HCT116 (cell line): Measurements from ENCODE around the gene ATP5F1D.

Experiments
- EZH2 ChIP-seq: fragments of 200-600 bp; sonication (generic); IDR thresholded peaks from 2 replicates; pipeline ENCODE4 v1.6.1; 2017; ENCODE audit warnings: antibody characterized with exemption, mixed run types
- POLR2A ChIP-seq: IDR thresholded peaks from 2 replicates; pipeline ENCODE4 v1.7.0; 2011; ENCODE audit warnings: borderline replicate concordance; ENCODE audit not compliant: insufficient read depth, insufficient read length; ENCODE audit errors: extremely low read depth
- POLR2AphosphoS5 ChIP-seq: IDR thresholded peaks from 2 replicates; pipeline ENCODE4 v1.6.1; 2011; ENCODE audit warnings: mild to moderate bottlenecking, low read depth, low read length, moderate library complexity
- SIN3A ChIP-seq: IDR thresholded peaks from 2 replicates; pipeline ENCODE4 v1.6.1; 2012; ENCODE audit warnings: low read depth
- SP1 ChIP-seq: IDR thresholded peaks from 2 replicates; pipeline ENCODE4 v1.6.1; 2012; ENCODE audit warnings: low read depth
- TCF7L2 ChIP-seq: IDR thresholded peaks from 2 replicates; pipeline ENCODE4 v1.7.0; 2011; ENCODE audit warnings: borderline replicate concordance, inconsistent platforms; ENCODE audit not compliant: insufficient read depth, insufficient read length; ENCODE audit errors: extremely low read depth
- YY1 ChIP-seq: IDR thresholded peaks from 2 replicates; pipeline ENCODE4 v1.6.1; 2011; ENCODE audit warnings: low read length, low read depth, moderate library complexity, mild to moderate bottlenecking; ENCODE audit not compliant: insufficient replicate concordance; ENCODE audit errors: extremely low read depth
- TF ChIP-seq, protein P1 (sequence below): IDR thresholded peaks from 2 replicates; pipeline ENCODE4 v1.6.1; 2011; ENCODE audit warnings: mild to moderate bottlenecking, low read length, moderate library complexity; ENCODE audit not compliant: insufficient replicate concordance; ENCODE audit errors: extremely low read depth
- TF ChIP-seq, protein P2 (sequence below), 3 experiments: fragments of 200-600 bp in 1 of 3; sonication (generic) in 1 of 3; IDR thresholded peaks in 2 of 3; conservative IDR thresholded peaks in 1 of 3; 2 replicates each; pipeline ENCODE4 v1.5.1; 2012 to 2017; ENCODE audit warnings: low read depth in 2 of 3, low read length in 2 of 3, antibody characterized with exemption in 1 of 3, borderline replicate concordance in 1 of 3, control low read depth in 1 of 3, mild to moderate bottlenecking in 1 of 3, mixed read lengths in 1 of 3, mixed run types in 1 of 3, moderate library complexity in 1 of 3; ENCODE audit not compliant: insufficient read depth in 1 of 3
- TF ChIP-seq, protein P3 (sequence below): IDR thresholded peaks from 2 replicates; pipeline ENCODE4 v1.6.1; 2012

DNA sequence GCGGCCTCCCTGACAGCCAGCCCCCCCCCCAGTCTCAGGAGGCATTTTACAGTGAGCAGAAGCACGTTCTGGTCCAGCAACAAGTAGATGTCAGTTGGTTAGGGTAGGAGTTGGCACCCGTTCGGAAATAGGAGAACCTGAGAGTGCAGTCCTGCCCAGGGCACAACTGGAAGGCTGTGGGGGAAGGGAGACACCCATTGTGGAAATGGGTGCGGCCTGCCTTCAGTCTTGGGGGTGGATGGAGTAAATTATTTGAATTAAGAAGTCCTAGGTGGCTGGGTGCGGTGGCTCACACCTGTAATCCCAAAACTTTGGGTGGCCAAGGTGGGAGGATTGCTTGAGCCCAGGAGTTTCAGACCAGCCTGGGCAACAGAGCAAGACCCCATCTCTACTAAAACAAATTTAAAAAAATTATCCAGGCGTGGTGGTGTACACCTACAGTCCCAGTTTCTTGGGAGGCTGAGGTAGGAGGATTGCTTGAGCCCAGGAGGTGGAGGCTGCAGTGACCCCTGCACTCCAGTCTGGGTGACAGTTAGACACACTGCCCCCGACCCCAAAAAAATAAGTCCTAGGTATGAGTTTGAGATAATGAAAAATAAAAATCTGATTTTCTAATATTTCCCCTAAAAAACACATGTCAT, 28.8 kb downstream of the ATP5F1D start:
- TF ChIP-seq POLR2AphosphoS5 (no peak), EZH2 (no peak), YY1 (no peak), POLR2A (no peak), TCF7L2 (no peak), SIN3A (no peak), SP1 (no peak)
- TF ChIP-seq, protein P1, sequence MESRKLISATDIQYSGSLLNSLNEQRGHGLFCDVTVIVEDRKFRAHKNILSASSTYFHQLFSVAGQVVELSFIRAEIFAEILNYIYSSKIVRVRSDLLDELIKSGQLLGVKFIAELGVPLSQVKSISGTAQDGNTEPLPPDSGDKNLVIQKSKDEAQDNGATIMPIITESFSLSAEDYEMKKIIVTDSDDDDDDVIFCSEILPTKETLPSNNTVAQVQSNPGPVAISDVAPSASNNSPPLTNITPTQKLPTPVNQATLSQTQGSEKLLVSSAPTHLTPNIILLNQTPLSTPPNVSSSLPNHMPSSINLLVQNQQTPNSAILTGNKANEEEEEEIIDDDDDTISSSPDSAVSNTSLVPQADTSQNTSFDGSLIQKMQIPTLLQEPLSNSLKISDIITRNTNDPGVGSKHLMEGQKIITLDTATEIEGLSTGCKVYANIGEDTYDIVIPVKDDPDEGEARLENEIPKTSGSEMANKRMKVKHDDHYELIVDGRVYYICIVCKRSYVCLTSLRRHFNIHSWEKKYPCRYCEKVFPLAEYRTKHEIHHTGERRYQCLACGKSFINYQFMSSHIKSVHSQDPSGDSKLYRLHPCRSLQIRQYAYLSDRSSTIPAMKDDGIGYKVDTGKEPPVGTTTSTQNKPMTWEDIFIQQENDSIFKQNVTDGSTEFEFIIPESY = no peak
- TF ChIP-seq, protein P2, sequence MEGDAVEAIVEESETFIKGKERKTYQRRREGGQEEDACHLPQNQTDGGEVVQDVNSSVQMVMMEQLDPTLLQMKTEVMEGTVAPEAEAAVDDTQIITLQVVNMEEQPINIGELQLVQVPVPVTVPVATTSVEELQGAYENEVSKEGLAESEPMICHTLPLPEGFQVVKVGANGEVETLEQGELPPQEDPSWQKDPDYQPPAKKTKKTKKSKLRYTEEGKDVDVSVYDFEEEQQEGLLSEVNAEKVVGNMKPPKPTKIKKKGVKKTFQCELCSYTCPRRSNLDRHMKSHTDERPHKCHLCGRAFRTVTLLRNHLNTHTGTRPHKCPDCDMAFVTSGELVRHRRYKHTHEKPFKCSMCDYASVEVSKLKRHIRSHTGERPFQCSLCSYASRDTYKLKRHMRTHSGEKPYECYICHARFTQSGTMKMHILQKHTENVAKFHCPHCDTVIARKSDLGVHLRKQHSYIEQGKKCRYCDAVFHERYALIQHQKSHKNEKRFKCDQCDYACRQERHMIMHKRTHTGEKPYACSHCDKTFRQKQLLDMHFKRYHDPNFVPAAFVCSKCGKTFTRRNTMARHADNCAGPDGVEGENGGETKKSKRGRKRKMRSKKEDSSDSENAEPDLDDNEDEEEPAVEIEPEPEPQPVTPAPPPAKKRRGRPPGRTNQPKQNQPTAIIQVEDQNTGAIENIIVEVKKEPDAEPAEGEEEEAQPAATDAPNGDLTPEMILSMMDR (IDR thresholded peaks at IDR 0.05 in 2 of 3, conservative IDR thresholded peaks at IDR 0.05 in 1 of 3; ENCODE audit: borderline replicate concordance in 1 of 3, insufficient read depth in 1 of 3, low read depth in 2 of 3, low read length in 2 of 3) = no peak
- TF ChIP-seq, protein P3, sequence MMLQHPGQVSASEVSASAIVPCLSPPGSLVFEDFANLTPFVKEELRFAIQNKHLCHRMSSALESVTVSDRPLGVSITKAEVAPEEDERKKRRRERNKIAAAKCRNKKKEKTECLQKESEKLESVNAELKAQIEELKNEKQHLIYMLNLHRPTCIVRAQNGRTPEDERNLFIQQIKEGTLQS = no peak
